ENCODE data around the gene USP32. TPM values are rescaled to one million over a fixed set of nuclear protein-coding genes. Genes with fewer than 3 reads are reported as not detected.

Gene USP32
- total and polyA plus RNA-seq, 4 donors = 11.6 to 103 (median 42.9) TPM

DNA sequence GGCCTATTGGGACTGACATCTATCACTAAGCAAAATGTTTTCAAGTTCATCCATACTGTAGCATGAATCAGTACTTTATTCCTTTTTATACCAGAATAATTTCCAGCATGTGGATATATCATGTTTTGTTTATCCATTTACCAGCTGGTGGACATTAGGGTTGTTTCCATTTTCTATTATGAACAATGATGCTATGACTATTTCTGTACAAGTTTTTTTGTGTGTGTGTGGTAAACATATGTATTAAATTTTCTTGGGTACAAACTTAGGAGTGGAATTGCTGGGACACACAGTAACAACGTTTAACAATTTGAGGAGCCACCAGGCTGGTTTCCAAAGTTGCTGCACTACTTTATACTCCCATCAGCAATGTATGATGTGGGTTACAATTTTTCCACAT lies 91.0 kb downstream of the USP32 start:
- Histone ChIP-seq H3K4me1 (ENCODE audit: control insufficient read depth in 4 of 4, insufficient read depth in 4 of 4, low read length in 3 of 4) (peaks cover 8 to 16% (median 11%) of the 10 kb centered on the region in 4 donors), H3K36me3 (ENCODE audit: control insufficient read depth in 4 of 4, insufficient read depth in 3 of 4, low read depth in 1 of 4, low read length in 3 of 4) (no peaks in the 10 kb centered on the region), H3K9ac (ENCODE audit: low read depth in 1 of 2, low read length in 2 of 2) (no peak overlapping the region), H3K9me3 (ENCODE audit: control insufficient read depth in 4 of 4, low read length in 3 of 4) (no peaks in the 10 kb centered on the region), H3K27ac (ENCODE audit: low read depth in 1 of 2, low read length in 2 of 2) (no peak overlapping the region), H3K27me3 (ENCODE audit: control insufficient read depth in 4 of 4, insufficient read depth in 4 of 4, low read length in 3 of 4) (no peaks in the 10 kb centered on the region), H3K4me3 (ENCODE audit: low read depth in 1 of 3, low read length in 3 of 3) (no peak overlapping the region)
- TF ChIP-seq HNF4A (conservative IDR thresholded peaks at IDR 0.05) (no peak), HNF4G (IDR thresholded peaks at IDR 0.05) (no peak), FOXA1 (IDR thresholded peaks at IDR 0.05) (no peak), RXRA (IDR thresholded peaks at IDR 0.05) (no peak), FOXA2 (IDR thresholded peaks at IDR 0.05) (no peak), YY1 (IDR thresholded peaks at IDR 0.05) (no peak), SP1 (IDR thresholded peaks at IDR 0.05) (no peak)
- TF ChIP-seq, protein P1, sequence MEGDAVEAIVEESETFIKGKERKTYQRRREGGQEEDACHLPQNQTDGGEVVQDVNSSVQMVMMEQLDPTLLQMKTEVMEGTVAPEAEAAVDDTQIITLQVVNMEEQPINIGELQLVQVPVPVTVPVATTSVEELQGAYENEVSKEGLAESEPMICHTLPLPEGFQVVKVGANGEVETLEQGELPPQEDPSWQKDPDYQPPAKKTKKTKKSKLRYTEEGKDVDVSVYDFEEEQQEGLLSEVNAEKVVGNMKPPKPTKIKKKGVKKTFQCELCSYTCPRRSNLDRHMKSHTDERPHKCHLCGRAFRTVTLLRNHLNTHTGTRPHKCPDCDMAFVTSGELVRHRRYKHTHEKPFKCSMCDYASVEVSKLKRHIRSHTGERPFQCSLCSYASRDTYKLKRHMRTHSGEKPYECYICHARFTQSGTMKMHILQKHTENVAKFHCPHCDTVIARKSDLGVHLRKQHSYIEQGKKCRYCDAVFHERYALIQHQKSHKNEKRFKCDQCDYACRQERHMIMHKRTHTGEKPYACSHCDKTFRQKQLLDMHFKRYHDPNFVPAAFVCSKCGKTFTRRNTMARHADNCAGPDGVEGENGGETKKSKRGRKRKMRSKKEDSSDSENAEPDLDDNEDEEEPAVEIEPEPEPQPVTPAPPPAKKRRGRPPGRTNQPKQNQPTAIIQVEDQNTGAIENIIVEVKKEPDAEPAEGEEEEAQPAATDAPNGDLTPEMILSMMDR (IDR thresholded peaks at IDR 0.05; ENCODE audit: low read depth, low read length, missing input control) = no peak
- TF ChIP-seq, protein P2, sequence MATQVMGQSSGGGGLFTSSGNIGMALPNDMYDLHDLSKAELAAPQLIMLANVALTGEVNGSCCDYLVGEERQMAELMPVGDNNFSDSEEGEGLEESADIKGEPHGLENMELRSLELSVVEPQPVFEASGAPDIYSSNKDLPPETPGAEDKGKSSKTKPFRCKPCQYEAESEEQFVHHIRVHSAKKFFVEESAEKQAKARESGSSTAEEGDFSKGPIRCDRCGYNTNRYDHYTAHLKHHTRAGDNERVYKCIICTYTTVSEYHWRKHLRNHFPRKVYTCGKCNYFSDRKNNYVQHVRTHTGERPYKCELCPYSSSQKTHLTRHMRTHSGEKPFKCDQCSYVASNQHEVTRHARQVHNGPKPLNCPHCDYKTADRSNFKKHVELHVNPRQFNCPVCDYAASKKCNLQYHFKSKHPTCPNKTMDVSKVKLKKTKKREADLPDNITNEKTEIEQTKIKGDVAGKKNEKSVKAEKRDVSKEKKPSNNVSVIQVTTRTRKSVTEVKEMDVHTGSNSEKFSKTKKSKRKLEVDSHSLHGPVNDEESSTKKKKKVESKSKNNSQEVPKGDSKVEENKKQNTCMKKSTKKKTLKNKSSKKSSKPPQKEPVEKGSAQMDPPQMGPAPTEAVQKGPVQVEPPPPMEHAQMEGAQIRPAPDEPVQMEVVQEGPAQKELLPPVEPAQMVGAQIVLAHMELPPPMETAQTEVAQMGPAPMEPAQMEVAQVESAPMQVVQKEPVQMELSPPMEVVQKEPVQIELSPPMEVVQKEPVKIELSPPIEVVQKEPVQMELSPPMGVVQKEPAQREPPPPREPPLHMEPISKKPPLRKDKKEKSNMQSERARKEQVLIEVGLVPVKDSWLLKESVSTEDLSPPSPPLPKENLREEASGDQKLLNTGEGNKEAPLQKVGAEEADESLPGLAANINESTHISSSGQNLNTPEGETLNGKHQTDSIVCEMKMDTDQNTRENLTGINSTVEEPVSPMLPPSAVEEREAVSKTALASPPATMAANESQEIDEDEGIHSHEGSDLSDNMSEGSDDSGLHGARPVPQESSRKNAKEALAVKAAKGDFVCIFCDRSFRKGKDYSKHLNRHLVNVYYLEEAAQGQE (IDR thresholded peaks at IDR 0.05) = no peak
- WGBS = 77% methylated on average over 1 of the region's 1 CpG
- no peak for DNase-seq (ENCODE audit: low spot score)

DNA sequence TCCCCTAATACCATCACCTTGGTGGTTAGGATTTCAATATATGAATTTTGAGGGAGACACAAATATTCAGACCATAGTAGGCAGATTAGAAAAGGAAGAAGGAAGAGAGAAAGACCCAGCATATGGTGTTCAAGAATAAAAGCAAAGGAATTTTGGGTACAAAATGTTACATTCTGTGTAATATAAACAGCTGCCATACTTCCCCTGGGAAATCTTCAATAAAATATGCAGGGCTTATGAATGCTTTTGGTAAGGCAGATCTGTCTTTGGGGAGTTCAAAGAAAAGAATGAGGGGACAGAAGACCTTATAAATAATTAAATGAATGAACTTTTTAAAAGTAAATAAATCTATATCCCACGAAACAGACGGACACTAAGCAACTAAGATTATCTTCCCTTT lies 91.9 kb downstream of the USP32 start:
- H3K9ac ChIP-seq (ENCODE audit: low read depth in 1 of 2, low read length in 2 of 2) = no peak overlapping the region
- TF ChIP-seq HNF4A (conservative IDR thresholded peaks at IDR 0.05) = no peak
- TF ChIP-seq FOXA2 (IDR thresholded peaks at IDR 0.05) = no peak
- TF ChIP-seq, protein P3, sequence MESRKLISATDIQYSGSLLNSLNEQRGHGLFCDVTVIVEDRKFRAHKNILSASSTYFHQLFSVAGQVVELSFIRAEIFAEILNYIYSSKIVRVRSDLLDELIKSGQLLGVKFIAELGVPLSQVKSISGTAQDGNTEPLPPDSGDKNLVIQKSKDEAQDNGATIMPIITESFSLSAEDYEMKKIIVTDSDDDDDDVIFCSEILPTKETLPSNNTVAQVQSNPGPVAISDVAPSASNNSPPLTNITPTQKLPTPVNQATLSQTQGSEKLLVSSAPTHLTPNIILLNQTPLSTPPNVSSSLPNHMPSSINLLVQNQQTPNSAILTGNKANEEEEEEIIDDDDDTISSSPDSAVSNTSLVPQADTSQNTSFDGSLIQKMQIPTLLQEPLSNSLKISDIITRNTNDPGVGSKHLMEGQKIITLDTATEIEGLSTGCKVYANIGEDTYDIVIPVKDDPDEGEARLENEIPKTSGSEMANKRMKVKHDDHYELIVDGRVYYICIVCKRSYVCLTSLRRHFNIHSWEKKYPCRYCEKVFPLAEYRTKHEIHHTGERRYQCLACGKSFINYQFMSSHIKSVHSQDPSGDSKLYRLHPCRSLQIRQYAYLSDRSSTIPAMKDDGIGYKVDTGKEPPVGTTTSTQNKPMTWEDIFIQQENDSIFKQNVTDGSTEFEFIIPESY (IDR thresholded peaks at IDR 0.05) = no peak
- TF ChIP-seq YY1 (IDR thresholded peaks at IDR 0.05) = no peak
- TF ChIP-seq NR2F2 (IDR thresholded peaks at IDR 0.05) = no peak
- TF ChIP-seq RXRA (IDR thresholded peaks at IDR 0.05) = no peak
- no peak for TF ChIP-seq SP1 (IDR thresholded peaks at IDR 0.05)
- TF ChIP-seq FOXA1 (IDR thresholded peaks at IDR 0.05) = no peak
- TF ChIP-seq GABPA (IDR thresholded peaks at IDR 0.05 in 1 of 2, conservative IDR thresholded peaks at IDR 0.05 in 1 of 2) = no peak
- TF ChIP-seq, protein P4, sequence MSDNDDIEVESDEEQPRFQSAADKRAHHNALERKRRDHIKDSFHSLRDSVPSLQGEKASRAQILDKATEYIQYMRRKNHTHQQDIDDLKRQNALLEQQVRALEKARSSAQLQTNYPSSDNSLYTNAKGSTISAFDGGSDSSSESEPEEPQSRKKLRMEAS (IDR thresholded peaks at IDR 0.05) = no peak
- H3K4me3 ChIP-seq (ENCODE audit: low read depth in 1 of 3, low read length in 3 of 3) = no peak overlapping the region
- no peaks in the 10 kb centered on the region for H3K36me3 ChIP-seq (ENCODE audit: control insufficient read depth in 4 of 4, insufficient read depth in 3 of 4, low read depth in 1 of 4, low read length in 3 of 4)
- H3K9me3 ChIP-seq (ENCODE audit: control insufficient read depth in 4 of 4, low read length in 3 of 4) = no peaks in the 10 kb centered on the region
- no peaks in the 10 kb centered on the region for H3K27me3 ChIP-seq (ENCODE audit: control insufficient read depth in 4 of 4, insufficient read depth in 4 of 4, low read length in 3 of 4)
- no peak overlapping the region for H3K27ac ChIP-seq (ENCODE audit: low read depth in 1 of 2, low read length in 2 of 2)
- H3K4me1 ChIP-seq (ENCODE audit: control insufficient read depth in 4 of 4, insufficient read depth in 4 of 4, low read length in 3 of 4) = peaks cover 8 to 16% (median 11%) of the 10 kb centered on the region in 4 donors
- 87% methylated on average over 2 of the region's 2 CpGs for WGBS
- DNase-seq (ENCODE audit: low spot score) = no peak
